ENCODE measurements around the gene CP.

Gene CP

GRCh38 chr3:149142682-149143081 is 78.9 kb downstream of the CP start:
- no peaks in the 10 kb centered on the region for H3K9me3 ChIP-seq (ENCODE audit: low read length)
- no peaks in the 10 kb centered on the region for H3K27me3 ChIP-seq (ENCODE audit: insufficient read depth, low read length)
- H3K36me3 ChIP-seq (ENCODE audit: insufficient read depth, low read length), result peaks cover 43% of the 10 kb centered on the region
- no peaks in the 10 kb centered on the region for H4K20me1 ChIP-seq (ENCODE audit: insufficient read depth, low read length)
- no peak overlapping the region for H2AFZ ChIP-seq (ENCODE audit: low read length)
- peaks cover 2% of the 10 kb centered on the region; the same call in 1 of the 2 replicates for H3F3A ChIP-seq (ENCODE audit: insufficient read depth, low read length)
- peaks cover 50% of the 10 kb centered on the region for H3K4me1 ChIP-seq (ENCODE audit: insufficient read depth, low read length, severe bottlenecking)
- H3K4me3 ChIP-seq (ENCODE audit: low read depth, low read length, poor library complexity, severe bottlenecking), result no peak overlapping the region
- TF ChIP-seq CTCF (IDR thresholded peaks at IDR 0.05; ENCODE audit: low read length) (no peak), EZH2 (IDR thresholded peaks at IDR 0.05; ENCODE audit: borderline replicate concordance, low read length) (no peak)
- no peak overlapping the region for H3K4me2 ChIP-seq (ENCODE audit: low read length)
- H3K79me2 ChIP-seq (ENCODE audit: insufficient read depth, low read length), result no peaks in the 10 kb centered on the region
- no peaks in the 10 kb centered on the region for H3K9me2 ChIP-seq (ENCODE audit: low read depth, low read length)
- no peak overlapping the region for H3K9ac ChIP-seq (ENCODE audit: low read length)
- H3K27ac ChIP-seq (ENCODE audit: low read depth, low read length, poor library complexity, severe bottlenecking), result no peak overlapping the region

- Histone ChIP-seq H4K20me1 (ENCODE audit: insufficient read depth, low read length) (no peaks in the 10 kb centered on the region), H3K79me2 (ENCODE audit: insufficient read depth, low read length) (peaks cover 28% of the 10 kb centered on the region), H3K9ac (ENCODE audit: low read length) (no peak overlapping the region), H3K4me1 (ENCODE audit: insufficient read depth, low read length, severe bottlenecking) (peaks cover 23% of the 10 kb centered on the region), H3K9me2 (ENCODE audit: low read depth, low read length) (no peaks in the 10 kb centered on the region), H3K4me2 (ENCODE audit: low read length) (no peak overlapping the region), H3K36me3 (ENCODE audit: insufficient read depth, low read length) (peaks cover 11% of the 10 kb centered on the region; the same call in 1 of the 2 replicates), H3K27me3 (ENCODE audit: insufficient read depth, low read length) (no peaks in the 10 kb centered on the region), H3K27ac (ENCODE audit: low read depth, low read length, poor library complexity, severe bottlenecking) (no peak overlapping the region), H3K9me3 (ENCODE audit: low read length) (no peaks in the 10 kb centered on the region), H2AFZ (ENCODE audit: low read length) (no peak overlapping the region), H3K4me3 (ENCODE audit: low read depth, low read length, poor library complexity, severe bottlenecking) (no peak overlapping the region), H3F3A (ENCODE audit: insufficient read depth, low read length) (no peaks in the 10 kb centered on the region)
- no peak for TF ChIP-seq CTCF (IDR thresholded peaks at IDR 0.05; ENCODE audit: low read length)
- TF ChIP-seq EZH2 (IDR thresholded peaks at IDR 0.05; ENCODE audit: borderline replicate concordance, low read length), result no peak
Measured at GRCh38 chr3:149134575-149134974, 87.1 kb downstream of the CP start.

- Histone ChIP-seq H3K79me2 (ENCODE audit: insufficient read depth, low read length) (peaks cover 28% of the 10 kb centered on the region), H3K27ac (ENCODE audit: low read depth, low read length, poor library complexity, severe bottlenecking) (peak overlapping the region; percentile 62), H2AFZ (ENCODE audit: low read length) (no peak overlapping the region), H3K36me3 (ENCODE audit: insufficient read depth, low read length) (peaks cover 11% of the 10 kb centered on the region; the same call in 1 of the 2 replicates), H3K9me3 (ENCODE audit: low read length) (no peaks in the 10 kb centered on the region), H3K9ac (ENCODE audit: low read length) (peak overlapping the region; percentile 73), H3K4me3 (ENCODE audit: low read depth, low read length, poor library complexity, severe bottlenecking) (peak overlapping the region; percentile 77), H3K4me1 (ENCODE audit: insufficient read depth, low read length, severe bottlenecking) (peaks cover 26% of the 10 kb centered on the region), H3K9me2 (ENCODE audit: low read depth, low read length) (no peaks in the 10 kb centered on the region), H3K4me2 (ENCODE audit: low read length) (peak overlapping the region; percentile 69), H4K20me1 (ENCODE audit: insufficient read depth, low read length) (no peaks in the 10 kb centered on the region), H3F3A (ENCODE audit: insufficient read depth, low read length) (no peaks in the 10 kb centered on the region), H3K27me3 (ENCODE audit: insufficient read depth, low read length) (no peaks in the 10 kb centered on the region)
- TF ChIP-seq EZH2 (IDR thresholded peaks at IDR 0.05; ENCODE audit: borderline replicate concordance, low read length) (no peak), CTCF (IDR thresholded peaks at IDR 0.05; ENCODE audit: low read length) (no peak)
Measured at GRCh38 chr3:149131589-149131988, 90.0 kb downstream of the CP start.

Measured in OCI-LY1 (cell line).